Esophagus squamous epithelium (tissue), 5 donors: ENCODE data around the gene STX8. TPM values are rescaled to one million over a fixed set of nuclear protein-coding genes. Genes with fewer than 3 reads are reported as not detected.

Source experiments
- DNase-seq: peaks from one replicate; lab custom pipeline; 2025; lab: John Stamatoyannopoulos, UW
- H3K27ac ChIP-seq, 4 donors: fragments of 200-600 bp; sonication (generic); one replicate each; pipeline ENCODE4 v1.5.1; 2016 to 2019; ENCODE audit warnings: mild to moderate bottlenecking in 1 of 4
- H3K27me3 ChIP-seq, 4 donors: fragments of 200-600 bp; sonication (generic); 1 replicate in 3 of 4; 2 replicates in 1 of 4; pipeline versions ENCODE4 v1.5.1 to v1.6.0; 2017 to 2021; ENCODE audit warnings: antibody characterized with exemption in 1 of 4
- H3K36me3 ChIP-seq, 3 donors: fragments of 200-600 bp; sonication (generic); one replicate each; pipeline ENCODE4 v1.5.1; 2016 to 2019
- H3K4me1 ChIP-seq, 3 donors: fragments of 200-600 bp; sonication (generic); one replicate each; pipeline ENCODE4 v1.5.1; 2017 to 2019
- H3K4me3 ChIP-seq, 4 donors: fragments of 200-600 bp; sonication (generic); 1 replicate in 3 of 4; 2 replicates in 1 of 4; pipeline ENCODE4 v1.5.1; 2016 to 2019; ENCODE audit warnings: mild to moderate bottlenecking in 2 of 4, moderate library complexity in 1 of 4
- H3K9me3 ChIP-seq, 3 donors: fragments of 200-600 bp; sonication (generic); one replicate each; pipeline ENCODE4 v1.5.1; 2016 to 2019
- POLR2A ChIP-seq, 4 donors: fragments of 450-650 bp; IDR thresholded peaks; one replicate each; pipeline ENCODE4 v1.6.1; 2017; ENCODE audit warnings: antibody characterized with exemption in 4 of 4, mild to moderate bottlenecking in 4 of 4, moderate library complexity in 3 of 4
- WGBS, 2 donors: methylation state at CpG; one replicate each; pipeline ENCODE4 v1.1.5; 2018; 5-methylcytosine and 5-hydroxymethylcytosine counted together
- intact Hi-C: fragments of 100-400 bp; cut with DNase I; formaldehyde crosslinking; loops from one replicate; pipeline ENCODE4 v1.15.0; 2022
- total RNA-seq, 4 donors: library from RNA; depleted of rRNA; stranded (reverse); fragments of >200 nt; gene quantifications; one replicate each; pipeline ENCODE4 v1.1.0, GENCODE V29; 2016
- TF ChIP-seq, protein P1 (sequence below), 6 experiments: fragments of 450-650 bp in 4 of 6; fragments of 200-600 bp in 2 of 6; sonication (generic) in 2 of 6; IDR thresholded peaks; one replicate each; pipeline ENCODE4 v1.5.1; 2016 to 2019; ENCODE audit warnings: antibody characterized with exemption in 6 of 6, mild to moderate bottlenecking in 4 of 6, moderate library complexity in 4 of 6
- donor health status: DM: yes; HTN: yes; CAD: no.

The STX8 gene
- total RNA-seq, 4 donors from 2014 or later, result 31.8 to 66.4 (median 46.5) TPM

- intact Hi-C loops, result no loop called here
- Histone ChIP-seq H3K4me3 (no peak overlapping the region), H3K27ac (no peak overlapping the region), H3K36me3 (no peaks in the 10 kb centered on the region), H3K9me3 (peaks cover 0 to 3% (median 2%) of the 10 kb centered on the region in 3 donors), H3K27me3 (no peaks in the 10 kb centered on the region), H3K4me1 (no peaks in the 10 kb centered on the region)
- no peak for DNase-seq
- WGBS, 2 donors, result 84% methylated on average over 9 of the region's 9 CpGs
- TF ChIP-seq, protein P1, sequence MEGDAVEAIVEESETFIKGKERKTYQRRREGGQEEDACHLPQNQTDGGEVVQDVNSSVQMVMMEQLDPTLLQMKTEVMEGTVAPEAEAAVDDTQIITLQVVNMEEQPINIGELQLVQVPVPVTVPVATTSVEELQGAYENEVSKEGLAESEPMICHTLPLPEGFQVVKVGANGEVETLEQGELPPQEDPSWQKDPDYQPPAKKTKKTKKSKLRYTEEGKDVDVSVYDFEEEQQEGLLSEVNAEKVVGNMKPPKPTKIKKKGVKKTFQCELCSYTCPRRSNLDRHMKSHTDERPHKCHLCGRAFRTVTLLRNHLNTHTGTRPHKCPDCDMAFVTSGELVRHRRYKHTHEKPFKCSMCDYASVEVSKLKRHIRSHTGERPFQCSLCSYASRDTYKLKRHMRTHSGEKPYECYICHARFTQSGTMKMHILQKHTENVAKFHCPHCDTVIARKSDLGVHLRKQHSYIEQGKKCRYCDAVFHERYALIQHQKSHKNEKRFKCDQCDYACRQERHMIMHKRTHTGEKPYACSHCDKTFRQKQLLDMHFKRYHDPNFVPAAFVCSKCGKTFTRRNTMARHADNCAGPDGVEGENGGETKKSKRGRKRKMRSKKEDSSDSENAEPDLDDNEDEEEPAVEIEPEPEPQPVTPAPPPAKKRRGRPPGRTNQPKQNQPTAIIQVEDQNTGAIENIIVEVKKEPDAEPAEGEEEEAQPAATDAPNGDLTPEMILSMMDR (IDR thresholded peaks at IDR 0.05), result no peak
Observed at GRCh38 chr17:9329251-9329921, 246.2 kb downstream of the STX8 start.

DNA sequence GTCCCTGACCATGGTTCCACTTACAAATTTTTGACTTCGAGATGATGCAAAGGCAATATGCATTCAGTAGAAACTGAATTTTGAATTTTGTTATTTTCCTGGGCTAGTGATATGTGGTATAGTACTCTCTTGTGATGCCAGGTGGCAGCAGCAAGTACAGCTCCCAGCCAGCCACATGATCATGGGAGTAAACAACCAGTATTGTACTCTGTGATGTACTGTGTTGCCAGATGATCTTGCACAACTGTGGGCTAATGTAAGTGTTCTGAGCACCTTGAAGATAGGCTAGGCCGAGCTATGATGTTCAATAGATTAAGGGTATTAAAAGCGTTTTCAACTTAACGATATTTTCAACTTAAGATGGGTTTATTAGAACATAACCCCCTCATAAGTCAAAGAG lies 250.8 kb downstream of the STX8 start:
- H3K27me3 ChIP-seq, result no peaks in the 10 kb centered on the region
- H3K36me3 ChIP-seq, result no peaks in the 10 kb centered on the region
- DNase-seq, result no peak
- H3K4me1 ChIP-seq, result no peaks in the 10 kb centered on the region
- no peak overlapping the region for H3K27ac ChIP-seq
- H3K9me3 ChIP-seq, result no peaks in the 10 kb centered on the region
- intact Hi-C loops, result no loop called here
- 90 to 94% methylated on average over 4 of the region's 4 CpGs for WGBS, 2 donors
- H3K4me3 ChIP-seq, result no peak overlapping the region
- TF ChIP-seq, protein P1 (IDR thresholded peaks at IDR 0.05), result no peak
- TF ChIP-seq POLR2A (IDR thresholded peaks at IDR 0.05), result no peak

DNA sequence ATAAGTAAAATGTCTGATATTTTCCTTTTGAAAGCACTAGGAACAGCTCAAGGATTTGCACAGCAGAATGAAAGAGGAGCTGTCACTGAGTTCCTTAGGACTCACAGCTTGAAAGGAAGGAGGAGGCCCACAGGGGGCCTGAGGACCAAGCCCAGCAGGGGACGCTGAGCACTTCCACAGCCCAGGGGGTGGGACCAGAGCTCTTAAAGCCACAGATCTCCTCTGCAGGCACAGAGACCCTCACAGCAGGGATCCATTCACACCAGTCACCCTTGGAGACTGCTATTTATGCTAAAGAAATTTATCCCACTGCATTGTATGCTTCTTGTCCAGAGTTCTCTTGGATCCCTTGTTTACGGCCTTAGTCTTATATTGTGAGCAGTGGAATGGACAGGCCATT lies 253.3 kb downstream of the STX8 start:
- Histone ChIP-seq H3K9me3 (no peaks in the 10 kb centered on the region), H3K4me1 (no peaks in the 10 kb centered on the region), H3K27ac (no peak overlapping the region), H3K4me3 (no peak overlapping the region), H3K36me3 (no peaks in the 10 kb centered on the region), H3K27me3 (no peaks in the 10 kb centered on the region)
- intact Hi-C loops, result no loop called here
- DNase-seq, result no peak
- 50 to 78% methylated on average over 2 of the region's 2 CpGs for WGBS, 2 donors
- TF ChIP-seq POLR2A (IDR thresholded peaks at IDR 0.05), result no peak
- TF ChIP-seq, protein P1 (IDR thresholded peaks at IDR 0.05), result no peak

- 71 to 92% methylated on average over 5 of the region's 5 CpGs for WGBS, 2 donors
- no peak for DNase-seq
- H3K4me3 ChIP-seq, result no peak overlapping the region
- no peaks in the 10 kb centered on the region for H3K36me3 ChIP-seq
- no peaks in the 10 kb centered on the region for H3K27me3 ChIP-seq
- H3K27ac ChIP-seq, result no peak overlapping the region
- no peaks in the 10 kb centered on the region for H3K4me1 ChIP-seq
- TF ChIP-seq, protein P1 (IDR thresholded peaks at IDR 0.05), result no peak
- TF ChIP-seq POLR2A (IDR thresholded peaks at IDR 0.05), result no peak
- no peaks in the 10 kb centered on the region for H3K9me3 ChIP-seq
- intact Hi-C loops, result no loop called here
Observed at GRCh38 chr17:9321890-9322289, 253.7 kb downstream of the STX8 start.

GRCh38 chr17:9315360-9315759 lies 260.3 kb downstream of the STX8 start:
- DNase-seq, result no peak
- WGBS, 2 donors, result 96 to 100% methylated on average over 2 to 5 of the region's 5 CpGs
- H3K4me3 ChIP-seq, result no peak overlapping the region
- intact Hi-C loops, result no loop called here
- H3K27ac ChIP-seq, result no peak overlapping the region
- no peak for TF ChIP-seq POLR2A (IDR thresholded peaks at IDR 0.05)
- no peaks in the 10 kb centered on the region for H3K4me1 ChIP-seq
- no peaks in the 10 kb centered on the region for H3K9me3 ChIP-seq
- no peaks in the 10 kb centered on the region for H3K27me3 ChIP-seq
- no peaks in the 10 kb centered on the region for H3K36me3 ChIP-seq
